Activated T-helper 1 cell treated with anti-CD3 and anti-CD28 coated beads, Interleukin-12 subunit alpha, Interleukin-12 subunit beta, Interleukin-2, Interleukin-4 antibody, amounts not matched to agents 30 ng/mL and 10 ng/mL and 1 ng/mL, durations not matched to agents 14 hours and 24 hours and 36 hours (primary cell): Measurements from ENCODE around the gene CD19. TPM values are rescaled to one million over a fixed set of nuclear protein-coding genes. Genes with fewer than 3 reads are reported as not detected.

Experiments used
- DNase-seq: peaks from one replicate; pipeline ENCODE4 v3.0.0; 2021; ENCODE audit warnings: low spot score
- H3K27ac Mint-ChIP-seq: one replicate; pipeline ENCODE4 v1.8.0; 2021; ENCODE audit warnings: mild to moderate bottlenecking, mixed read lengths
- H3K27me3 Mint-ChIP-seq: one replicate; pipeline ENCODE4 v1.8.0; 2022; ENCODE audit warnings: mild to moderate bottlenecking, moderate library complexity, mixed read lengths; ENCODE audit not compliant: insufficient read depth
- H3K36me3 Mint-ChIP-seq: one replicate; pipeline ENCODE4 v1.8.0; 2021; ENCODE audit warnings: low read depth, mixed read lengths
- H3K4me1 Mint-ChIP-seq: one replicate; pipeline ENCODE4 v1.8.0; 2021; ENCODE audit warnings: low read depth, mixed read lengths
- H3K4me3 Mint-ChIP-seq: one replicate; pipeline ENCODE4 v1.8.0; 2021; ENCODE audit warnings: mild to moderate bottlenecking, moderate library complexity, mixed read lengths
- H3K9me3 Mint-ChIP-seq: one replicate; pipeline ENCODE4 v1.8.0; 2021; ENCODE audit warnings: mixed read lengths
- intact Hi-C: fragments of 100-400 bp; cut with micrococcal nuclease; formaldehyde crosslinking; loops from one replicate; pipeline ENCODE4 v1.15.1; 2024
- total RNA-seq: library from RNA; stranded (reverse); gene quantifications from 2 replicates; pipeline ENCODE4 v1.2.3, GENCODE V29; 2022

The CD19 gene
- total RNA-seq, 1 donor from 2014 or later: not detected

DNA sequence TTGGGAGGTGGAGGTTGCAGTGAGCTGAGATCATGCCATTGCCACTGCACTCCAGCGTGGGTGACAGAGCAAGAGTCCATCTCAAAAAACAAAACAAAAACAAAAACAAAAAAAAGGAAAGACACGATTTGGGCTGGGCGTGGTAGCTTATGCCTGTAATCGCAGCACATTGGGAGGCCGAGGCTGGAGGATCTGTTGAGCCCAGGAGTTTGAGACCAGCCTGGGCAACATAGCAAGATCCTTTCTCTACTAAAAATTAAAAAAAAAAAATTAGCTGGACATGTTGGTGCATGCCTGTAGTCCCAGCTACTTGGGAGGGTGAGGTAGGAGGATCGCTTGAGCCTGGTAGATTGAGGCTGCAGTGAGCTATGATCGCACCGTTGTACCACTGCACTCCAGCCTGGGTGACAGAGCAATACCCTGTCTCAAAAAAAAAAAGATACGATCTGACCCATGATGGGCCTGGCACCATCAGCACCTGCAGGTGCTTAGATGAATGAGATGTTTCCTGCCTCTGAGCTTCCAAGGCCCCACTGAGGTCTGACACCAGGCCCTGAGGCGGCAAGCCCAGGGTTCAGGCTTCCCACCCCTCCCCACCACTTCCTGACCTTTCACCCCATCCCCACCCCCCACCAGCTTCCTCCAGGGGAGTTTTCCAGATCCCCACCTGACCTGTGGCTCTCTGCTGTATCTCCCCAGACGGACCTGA, 31.7 kb upstream of the CD19 start:
- no peak for DNase-seq
- Mint-ChIP-seq H3K27ac (no peak overlapping the region), H3K36me3 (no peaks in the 10 kb centered on the region), H3K27me3 (no peaks in the 10 kb centered on the region), H3K9me3 (no peaks in the 10 kb centered on the region), H3K4me1 (no peaks in the 10 kb centered on the region), H3K4me3 (no peak overlapping the region)
- intact Hi-C loops: no loop called here

DNA sequence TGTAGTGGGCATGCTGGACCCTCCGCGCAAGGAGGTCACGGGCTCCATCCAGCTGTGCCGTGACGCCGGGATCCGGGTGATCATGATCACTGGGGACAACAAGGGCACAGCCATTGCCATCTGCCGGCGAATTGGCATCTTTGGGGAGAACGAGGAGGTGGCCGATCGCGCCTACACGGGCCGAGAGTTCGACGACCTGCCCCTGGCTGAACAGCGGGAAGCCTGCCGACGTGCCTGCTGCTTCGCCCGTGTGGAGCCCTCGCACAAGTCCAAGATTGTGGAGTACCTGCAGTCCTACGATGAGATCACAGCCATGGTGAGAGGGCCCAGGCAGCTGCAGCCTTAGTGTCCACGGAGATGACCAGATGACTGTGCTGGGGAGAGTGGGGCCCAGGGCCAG, 31.2 kb upstream of the CD19 start:
- Mint-ChIP-seq H3K4me3 (no peak overlapping the region), H3K36me3 (no peaks in the 10 kb centered on the region), H3K27ac (no peak overlapping the region), H3K4me1 (no peaks in the 10 kb centered on the region), H3K27me3 (no peaks in the 10 kb centered on the region), H3K9me3 (no peaks in the 10 kb centered on the region)
- DNase-seq: no peak
- intact Hi-C loops: no loop called here

DNA sequence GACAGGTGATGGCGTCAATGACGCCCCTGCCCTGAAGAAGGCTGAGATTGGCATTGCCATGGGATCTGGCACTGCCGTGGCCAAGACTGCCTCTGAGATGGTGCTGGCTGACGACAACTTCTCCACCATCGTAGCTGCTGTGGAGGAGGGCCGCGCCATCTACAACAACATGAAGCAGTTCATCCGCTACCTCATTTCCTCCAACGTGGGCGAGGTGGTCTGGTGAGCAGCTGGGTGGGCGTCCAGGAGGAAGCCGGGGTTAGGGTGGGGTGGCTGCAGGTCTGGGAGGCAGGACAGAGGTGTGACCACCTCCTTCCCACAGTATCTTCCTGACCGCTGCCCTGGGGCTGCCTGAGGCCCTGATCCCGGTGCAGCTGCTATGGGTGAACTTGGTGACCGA, 29.9 kb upstream of the CD19 start:
- intact Hi-C loops: no loop called here

DNA sequence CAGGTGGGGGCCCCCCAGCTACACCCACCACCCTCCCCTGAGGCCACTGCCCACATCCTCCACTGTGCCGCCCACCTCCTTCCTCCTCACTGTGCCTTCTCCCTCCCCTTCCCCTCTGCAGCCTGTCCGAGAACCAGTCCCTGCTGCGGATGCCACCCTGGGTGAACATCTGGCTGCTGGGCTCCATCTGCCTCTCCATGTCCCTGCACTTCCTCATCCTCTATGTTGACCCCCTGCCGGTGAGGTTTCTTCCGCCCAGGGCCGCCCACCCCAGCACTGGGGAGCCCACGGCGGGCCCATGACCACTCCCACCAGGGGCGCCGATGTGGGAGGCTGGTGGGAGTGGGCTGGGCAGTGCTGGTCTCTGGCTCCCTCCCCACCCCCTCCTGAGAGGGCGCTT, 28.9 kb upstream of the CD19 start:
- H3K4me1 Mint-ChIP-seq: no peaks in the 10 kb centered on the region
- H3K9me3 Mint-ChIP-seq: no peaks in the 10 kb centered on the region
- H3K4me3 Mint-ChIP-seq: no peak overlapping the region
- no peak for DNase-seq
- no peak overlapping the region for H3K27ac Mint-ChIP-seq
- no peaks in the 10 kb centered on the region for H3K27me3 Mint-ChIP-seq
- intact Hi-C loops: no loop called here
- H3K36me3 Mint-ChIP-seq: no peaks in the 10 kb centered on the region

More for the DNA sequence above, 29.9 kb upstream of the CD19 start:
- no peaks in the 10 kb centered on the region for H3K4me1 Mint-ChIP-seq
- H3K27me3 Mint-ChIP-seq: no peaks in the 10 kb centered on the region
- H3K9me3 Mint-ChIP-seq: no peaks in the 10 kb centered on the region
- DNase-seq: no peak
- H3K27ac Mint-ChIP-seq: no peak overlapping the region
- H3K4me3 Mint-ChIP-seq: no peak overlapping the region
- H3K36me3 Mint-ChIP-seq: no peaks in the 10 kb centered on the region

DNA sequence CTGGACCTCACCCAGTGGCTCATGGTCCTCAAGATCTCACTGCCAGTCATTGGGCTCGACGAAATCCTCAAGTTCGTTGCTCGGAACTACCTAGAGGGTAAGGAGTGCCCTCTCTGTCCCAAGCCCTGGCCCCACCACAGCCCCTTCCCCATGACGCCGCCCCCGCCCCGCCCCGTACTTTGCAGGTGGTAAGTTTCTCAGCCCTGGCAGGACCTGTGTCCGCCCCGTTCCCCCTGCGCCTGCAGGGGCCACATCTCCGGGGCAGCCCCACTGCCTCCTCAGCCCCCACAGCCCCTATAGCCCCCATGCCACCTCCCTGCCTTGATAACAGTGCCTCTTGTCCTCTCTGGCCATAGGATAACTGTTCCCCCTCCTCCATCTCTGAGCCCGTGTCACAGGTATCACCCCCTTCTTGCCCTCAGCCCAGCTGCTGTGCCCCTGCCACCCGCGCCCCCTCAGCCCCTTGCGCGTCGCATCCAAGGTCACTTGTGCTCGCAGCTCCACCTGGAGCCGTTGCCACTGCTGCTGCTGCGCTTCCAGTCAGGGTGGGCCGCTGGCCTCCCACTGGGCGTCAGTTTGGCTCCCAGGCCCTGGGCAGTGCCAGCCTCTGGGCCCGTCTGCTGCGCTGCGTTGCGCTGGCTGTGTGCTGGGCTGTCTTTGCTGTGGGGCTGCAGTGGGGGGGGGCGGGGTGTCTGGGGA, 28.3 kb upstream of the CD19 start:
- Mint-ChIP-seq H3K27ac (no peak overlapping the region), H3K9me3 (no peaks in the 10 kb centered on the region)

DNA sequence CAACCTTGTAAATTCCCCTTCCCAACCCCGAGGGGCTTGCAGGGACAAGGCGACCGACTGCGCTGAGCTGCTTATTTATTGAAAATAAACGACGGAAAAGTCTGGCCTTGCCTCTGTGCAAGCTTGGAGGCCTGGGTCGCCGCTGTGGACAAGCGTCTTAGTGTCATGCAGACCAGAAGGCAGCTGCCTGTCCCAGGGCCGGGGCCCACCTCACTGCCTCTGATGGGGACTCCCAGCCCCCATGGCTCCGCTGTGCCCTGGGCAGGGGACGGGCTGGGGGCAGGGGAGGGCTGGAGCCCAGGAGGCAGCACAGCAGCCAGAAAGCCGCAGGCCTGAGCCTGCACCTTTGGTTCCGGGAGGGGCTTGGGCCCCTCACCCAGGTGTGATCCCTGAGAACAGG, 27.4 kb upstream of the CD19 start:
- intact Hi-C loops: no loop called here
- Mint-ChIP-seq H3K4me3 (no peak overlapping the region), H3K27me3 (no peaks in the 10 kb centered on the region), H3K27ac (no peak overlapping the region), H3K9me3 (no peaks in the 10 kb centered on the region), H3K36me3 (peaks cover 2% of the 10 kb centered on the region), H3K4me1 (no peaks in the 10 kb centered on the region)
- DNase-seq: no peak

More for the DNA sequence above, 28.3 kb upstream of the CD19 start:
- Mint-ChIP-seq H3K27me3 (no peaks in the 10 kb centered on the region), H3K36me3 (no peaks in the 10 kb centered on the region), H3K4me1 (no peaks in the 10 kb centered on the region), H3K4me3 (no peak overlapping the region)
- intact Hi-C loops: no loop called here
- no peak for DNase-seq

DNA sequence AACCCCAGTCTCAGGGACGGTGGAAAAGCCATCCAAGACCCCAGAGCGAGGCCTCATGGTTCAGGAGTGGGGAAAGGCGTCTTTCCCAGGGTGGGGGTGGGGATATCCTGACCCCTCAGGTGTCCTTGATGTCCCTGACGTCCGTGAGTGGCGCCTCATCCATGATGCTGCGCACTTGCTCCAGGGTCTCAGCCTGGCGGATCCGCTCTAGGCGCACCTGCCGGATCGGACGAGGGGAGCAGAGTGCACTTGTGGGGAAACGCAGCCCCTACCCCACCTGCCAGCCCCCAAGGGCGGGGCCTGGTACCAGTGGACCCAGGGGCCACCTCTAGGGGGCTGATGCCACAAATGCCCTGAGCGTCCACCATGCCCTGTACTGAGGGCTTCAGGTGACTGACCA, 26.9 kb upstream of the CD19 start:
- no peak overlapping the region for H3K4me3 Mint-ChIP-seq
- no peak for DNase-seq

DNA sequence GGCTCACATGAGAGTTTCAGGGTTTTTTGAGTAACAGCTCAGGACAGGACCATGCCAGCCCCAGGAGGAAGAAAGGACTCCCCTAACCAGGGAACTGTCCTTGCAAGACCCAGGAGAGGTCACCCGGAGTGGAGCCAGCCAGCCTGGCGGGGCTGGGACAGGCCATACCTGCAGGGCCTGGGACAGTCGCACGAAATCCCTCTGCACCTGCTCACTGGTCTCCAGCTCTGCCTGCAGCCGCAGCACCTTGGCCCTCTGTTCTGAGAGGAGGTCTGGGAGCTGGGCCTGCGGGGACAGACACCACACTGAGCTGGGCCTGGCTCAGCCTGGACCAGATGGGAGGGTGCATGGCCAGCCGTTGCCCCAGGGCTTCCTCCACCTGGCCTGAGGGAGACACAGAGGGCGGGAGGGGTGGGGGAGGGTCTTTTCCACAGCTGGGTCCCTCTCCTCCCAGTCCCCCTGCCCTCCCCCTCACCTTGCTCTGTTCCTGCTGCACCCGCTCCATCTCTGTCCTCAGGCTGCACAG, 26.5 kb upstream of the CD19 start:
- intact Hi-C loops: no loop called here
- Mint-ChIP-seq H3K4me3 (no peak overlapping the region), H3K9me3 (no peaks in the 10 kb centered on the region), H3K4me1 (no peaks in the 10 kb centered on the region), H3K27me3 (no peaks in the 10 kb centered on the region), H3K36me3 (peaks cover 2% of the 10 kb centered on the region), H3K27ac (no peak overlapping the region)
- DNase-seq: no peak

More for the DNA sequence above, 26.9 kb upstream of the CD19 start:
- intact Hi-C loops: no loop called here
- no peaks in the 10 kb centered on the region for H3K4me1 Mint-ChIP-seq
- no peaks in the 10 kb centered on the region for H3K9me3 Mint-ChIP-seq
- no peaks in the 10 kb centered on the region for H3K27me3 Mint-ChIP-seq
- no peak overlapping the region for H3K27ac Mint-ChIP-seq
- H3K36me3 Mint-ChIP-seq: peaks cover 2% of the 10 kb centered on the region

DNA sequence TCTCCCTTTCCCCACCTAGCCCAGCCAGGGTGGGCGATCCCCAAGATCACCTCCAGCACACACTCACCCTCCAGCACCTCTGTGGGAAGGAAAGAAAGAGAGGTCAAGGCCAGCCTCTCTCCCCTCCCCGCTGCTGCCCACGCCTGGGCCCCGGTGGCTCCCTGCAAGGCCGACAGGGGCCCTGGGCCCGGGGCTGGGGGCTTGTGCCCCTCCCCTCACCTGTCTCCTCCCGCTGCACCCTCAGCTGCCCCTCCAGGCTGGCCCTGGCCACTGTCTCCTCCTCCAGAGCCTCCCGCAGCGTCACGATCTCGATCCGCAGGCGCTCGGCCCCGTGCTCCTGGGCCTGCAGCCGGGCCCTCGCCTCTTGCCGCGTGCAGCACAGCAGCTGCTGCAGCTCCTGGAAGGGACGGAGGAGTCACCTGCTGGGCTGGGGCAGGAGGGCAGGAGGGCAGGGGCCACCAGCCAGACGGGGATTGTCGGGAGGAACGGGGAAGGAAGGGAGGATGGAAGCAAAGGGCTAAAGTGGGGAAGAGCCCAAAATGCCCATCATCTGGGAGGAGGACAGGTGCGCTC, 25.9 kb upstream of the CD19 start:
- Mint-ChIP-seq H3K27ac (no peak overlapping the region), H3K36me3 (peaks cover 2% of the 10 kb centered on the region), H3K4me1 (no peaks in the 10 kb centered on the region), H3K27me3 (no peaks in the 10 kb centered on the region), H3K9me3 (no peaks in the 10 kb centered on the region), H3K4me3 (no peak overlapping the region)
- no peak for DNase-seq
- intact Hi-C loops: no loop called here

DNA sequence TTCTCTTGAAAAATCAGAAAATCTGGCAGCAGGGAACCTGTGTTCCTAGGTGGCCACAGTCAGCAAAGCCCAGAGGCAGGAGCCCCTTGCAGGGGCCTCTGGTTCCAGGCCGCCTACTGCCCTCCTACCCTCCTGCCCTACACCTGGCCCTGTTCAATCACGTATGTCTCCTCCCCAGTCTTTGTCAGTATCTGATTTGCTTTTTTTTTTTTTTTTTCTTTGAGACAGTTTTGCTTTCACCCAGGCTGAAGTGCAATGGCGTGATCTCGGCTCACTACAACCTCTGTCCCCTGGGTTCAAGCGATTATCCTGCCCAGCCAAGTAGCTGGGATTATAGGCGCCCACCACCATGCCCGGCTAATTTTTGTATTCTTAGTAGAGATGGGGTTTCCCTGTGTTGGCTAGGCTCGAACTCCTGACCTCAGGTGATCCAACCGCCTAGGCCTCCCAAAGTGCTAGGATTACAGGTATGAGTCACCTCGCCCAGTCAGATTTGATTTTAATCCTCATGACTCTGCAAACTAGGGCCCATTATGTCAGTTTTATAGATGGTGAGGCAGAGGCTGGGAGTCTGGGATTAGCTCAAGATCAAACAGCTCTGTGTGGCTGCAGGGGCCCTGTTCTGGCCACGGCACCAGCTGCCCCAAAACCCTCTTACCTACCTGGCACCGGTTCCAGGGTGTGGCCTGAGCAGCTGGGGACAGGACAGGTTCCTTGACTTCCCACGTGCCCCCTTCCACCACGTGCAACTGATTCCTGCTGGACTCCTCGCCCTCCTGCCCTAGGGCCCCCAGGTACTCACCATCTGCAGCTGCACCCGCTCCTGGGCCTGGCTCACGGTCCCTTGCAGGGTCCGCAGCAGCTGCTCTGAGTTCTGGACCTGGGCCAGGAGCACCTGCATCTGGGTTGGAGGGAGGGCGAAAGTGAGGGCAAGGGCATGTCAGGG, 21.4 kb upstream of the CD19 start:
- DNase-seq: no peak
- Mint-ChIP-seq H3K4me1 (no peaks in the 10 kb centered on the region), H3K27me3 (no peaks in the 10 kb centered on the region), H3K9me3 (no peaks in the 10 kb centered on the region), H3K36me3 (peaks cover 5% of the 10 kb centered on the region), H3K4me3 (no peak overlapping the region), H3K27ac (no peak overlapping the region)
- intact Hi-C loops: no loop called here

DNA sequence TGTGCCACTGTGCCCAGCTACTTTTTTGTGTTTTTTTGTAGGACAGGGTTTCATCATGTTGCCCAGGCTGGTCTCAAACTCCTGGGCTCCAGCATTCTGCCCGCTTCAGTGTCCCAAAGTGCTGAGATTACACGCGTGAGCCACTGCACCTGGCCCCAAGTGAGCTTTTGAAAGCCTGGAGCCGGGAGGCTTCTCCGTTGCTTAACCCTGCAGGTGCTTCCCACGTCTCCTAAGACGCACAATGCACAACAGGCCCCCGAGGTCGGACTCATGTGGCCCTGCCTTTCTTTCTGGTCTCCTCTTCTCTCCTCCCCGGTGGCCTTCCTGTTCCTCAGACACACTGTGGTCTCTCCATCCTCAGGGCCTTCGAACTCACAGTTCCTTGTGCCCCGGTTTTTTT, 19.2 kb upstream of the CD19 start:
- DNase-seq: no peak
- intact Hi-C loops: no loop called here
- no peak overlapping the region for H3K27ac Mint-ChIP-seq
- H3K4me3 Mint-ChIP-seq: no peak overlapping the region
- H3K27me3 Mint-ChIP-seq: no peaks in the 10 kb centered on the region
- peaks cover 11% of the 10 kb centered on the region for H3K36me3 Mint-ChIP-seq
- no peaks in the 10 kb centered on the region for H3K9me3 Mint-ChIP-seq
- H3K4me1 Mint-ChIP-seq: no peaks in the 10 kb centered on the region

DNA sequence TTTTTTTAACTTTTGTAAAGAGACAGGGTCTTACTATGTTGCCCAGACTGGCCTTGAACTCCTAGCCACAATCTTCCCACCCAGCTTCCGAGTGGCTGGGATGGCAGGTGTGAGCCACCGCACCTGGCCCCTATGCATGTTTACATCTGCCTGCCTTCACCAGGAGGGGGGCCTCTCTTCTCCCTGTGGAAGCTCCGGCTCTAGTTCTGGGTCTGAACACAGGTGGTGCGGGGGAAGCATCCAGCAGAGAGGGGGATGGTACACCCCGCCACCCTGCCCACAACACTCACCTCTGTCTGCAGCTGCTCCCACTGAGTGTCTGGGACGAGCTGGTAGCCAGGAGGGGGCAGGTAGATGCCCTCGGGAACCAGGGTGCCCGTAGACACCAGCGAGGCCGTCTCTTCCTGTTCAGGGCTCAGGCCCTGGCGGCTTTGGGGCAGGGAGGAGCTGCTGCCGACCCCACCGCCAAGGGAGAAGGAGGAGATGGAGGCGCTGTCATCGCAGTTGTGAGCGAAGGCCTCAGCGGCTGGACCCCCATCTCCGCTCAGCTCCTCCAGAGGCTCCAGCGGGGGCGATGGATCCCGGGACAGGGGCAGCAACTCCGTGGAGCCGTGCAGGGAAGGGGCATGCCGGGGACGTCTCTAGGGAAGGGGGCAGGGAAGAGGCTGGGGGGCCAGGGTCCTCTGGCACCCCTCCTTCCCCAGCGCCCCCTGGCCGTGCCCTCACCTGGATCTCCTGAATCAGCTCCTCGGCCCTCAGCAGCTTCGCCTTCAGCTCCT, 17.6 kb upstream of the CD19 start:
- no peaks in the 10 kb centered on the region for H3K4me1 Mint-ChIP-seq
- H3K4me3 Mint-ChIP-seq: no peak overlapping the region
- peaks cover 9% of the 10 kb centered on the region for H3K36me3 Mint-ChIP-seq
- intact Hi-C loops: no loop called here
- no peaks in the 10 kb centered on the region for H3K9me3 Mint-ChIP-seq
- DNase-seq: no peak
- no peaks in the 10 kb centered on the region for H3K27me3 Mint-ChIP-seq
- H3K27ac Mint-ChIP-seq: no peak overlapping the region
